KMS-11 (cell line): Measurements from ENCODE around the gene FNDC3B.

ENCODE experiments used
- H2AFZ ChIP-seq: fragments of 200-600 bp; sonication (generic); 2 replicates; pipeline ENCODE4 v1.6.1; 2016; ENCODE audit warnings: antibody characterized with exemption, mixed run types, low read depth
- H3K27ac ChIP-seq: fragments of 200-600 bp; sonication (generic); 2 replicates; pipeline ENCODE4 v1.6.1; 2016; ENCODE audit warnings: mild to moderate bottlenecking, mixed run types
- H3K27me3 ChIP-seq: fragments of 200-600 bp; sonication (generic); 2 replicates; pipeline ENCODE4 v1.6.1; 2017; ENCODE audit warnings: mild to moderate bottlenecking, low read depth, mixed run types, moderate library complexity; ENCODE audit not compliant: insufficient read depth
- H3K36me3 ChIP-seq: fragments of 200-600 bp; sonication (generic); 2 replicates; pipeline ENCODE4 v1.6.1; 2017; ENCODE audit warnings: mild to moderate bottlenecking, mixed run types; ENCODE audit not compliant: insufficient read depth
- H3K4me1 ChIP-seq: fragments of 200-600 bp; sonication (generic); 2 replicates; pipeline ENCODE4 v1.6.1; 2016; ENCODE audit warnings: mild to moderate bottlenecking, low read depth, mixed run types; ENCODE audit not compliant: poor library complexity, severe bottlenecking
- H3K4me2 ChIP-seq: fragments of 200-600 bp; sonication (generic); 2 replicates; pipeline ENCODE4 v1.7.0; 2016; ENCODE audit warnings: mild to moderate bottlenecking, mixed run types
- H3K4me3 ChIP-seq: fragments of 200-600 bp; sonication (generic); IDR thresholded peaks from 2 replicates; pipeline ENCODE4 v1.6.1; 2017; ENCODE audit warnings: low read depth, low read length, mixed read lengths; ENCODE audit not compliant: insufficient read depth
- H3K79me2 ChIP-seq: fragments of 200-600 bp; sonication (generic); 2 replicates; pipeline ENCODE4 v1.6.1; 2016; ENCODE audit warnings: low read depth, mixed run types; ENCODE audit not compliant: insufficient read depth
- H3K9ac ChIP-seq: fragments of 200-600 bp; sonication (generic); 2 replicates; pipeline ENCODE4 v1.6.1; 2016; ENCODE audit warnings: mild to moderate bottlenecking, mixed run types
- H4K20me1 ChIP-seq: fragments of 200-600 bp; sonication (generic); 2 replicates; pipeline ENCODE4 v1.6.1; 2016; ENCODE audit warnings: mild to moderate bottlenecking, mixed run types; ENCODE audit not compliant: insufficient read depth
- TF ChIP-seq, protein P1 (sequence below): fragments of 200-600 bp; sonication (generic); conservative IDR thresholded peaks from 2 replicates; pipeline ENCODE4 v1.6.1; 2017; ENCODE audit warnings: low read depth, mild to moderate bottlenecking, antibody characterized with exemption, low read length, moderate library complexity, mixed read lengths

Gene FNDC3B

GRCh38 chr3:172312711-172313110, 273.3 kb downstream of the FNDC3B start:
- Histone ChIP-seq H3K27ac (no peak overlapping the region), H3K79me2 (no peaks in the 10 kb centered on the region), H3K36me3 (peaks cover 7% of the 10 kb centered on the region; the same call in 1 of the 2 replicates), H3K27me3 (no peaks in the 10 kb centered on the region), H3K9ac (no peak overlapping the region), H4K20me1 (no peaks in the 10 kb centered on the region), H3K4me3 (no peak overlapping the region), H2AFZ (no peak overlapping the region), H3K4me2 (no peak overlapping the region), H3K4me1 (peaks cover 20% of the 10 kb centered on the region)
- TF ChIP-seq, protein P1, sequence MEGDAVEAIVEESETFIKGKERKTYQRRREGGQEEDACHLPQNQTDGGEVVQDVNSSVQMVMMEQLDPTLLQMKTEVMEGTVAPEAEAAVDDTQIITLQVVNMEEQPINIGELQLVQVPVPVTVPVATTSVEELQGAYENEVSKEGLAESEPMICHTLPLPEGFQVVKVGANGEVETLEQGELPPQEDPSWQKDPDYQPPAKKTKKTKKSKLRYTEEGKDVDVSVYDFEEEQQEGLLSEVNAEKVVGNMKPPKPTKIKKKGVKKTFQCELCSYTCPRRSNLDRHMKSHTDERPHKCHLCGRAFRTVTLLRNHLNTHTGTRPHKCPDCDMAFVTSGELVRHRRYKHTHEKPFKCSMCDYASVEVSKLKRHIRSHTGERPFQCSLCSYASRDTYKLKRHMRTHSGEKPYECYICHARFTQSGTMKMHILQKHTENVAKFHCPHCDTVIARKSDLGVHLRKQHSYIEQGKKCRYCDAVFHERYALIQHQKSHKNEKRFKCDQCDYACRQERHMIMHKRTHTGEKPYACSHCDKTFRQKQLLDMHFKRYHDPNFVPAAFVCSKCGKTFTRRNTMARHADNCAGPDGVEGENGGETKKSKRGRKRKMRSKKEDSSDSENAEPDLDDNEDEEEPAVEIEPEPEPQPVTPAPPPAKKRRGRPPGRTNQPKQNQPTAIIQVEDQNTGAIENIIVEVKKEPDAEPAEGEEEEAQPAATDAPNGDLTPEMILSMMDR = no peak

DNA sequence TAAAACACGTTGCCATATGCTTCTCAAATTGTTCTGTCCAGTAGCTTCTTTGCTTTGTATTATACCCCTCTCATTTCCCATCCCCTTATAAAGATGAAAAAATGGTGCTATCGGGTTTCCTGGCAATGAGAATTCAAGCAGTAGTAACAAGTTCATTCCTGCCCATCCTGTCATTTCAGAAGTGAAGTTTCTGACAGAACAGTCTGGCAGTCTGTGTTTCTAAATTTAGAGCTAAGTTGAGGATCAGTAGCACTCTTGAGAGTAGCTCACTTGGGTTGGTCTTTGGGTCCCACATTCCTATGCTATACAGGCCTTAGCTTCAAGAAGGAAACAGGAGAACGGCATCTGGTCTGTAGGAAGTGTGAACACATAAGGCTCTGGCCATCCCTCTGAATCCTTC, 274.3 kb downstream of the FNDC3B start:
- H3K27me3 ChIP-seq = no peaks in the 10 kb centered on the region
- no peak overlapping the region for H3K27ac ChIP-seq
- H3K4me1 ChIP-seq = peaks cover 20% of the 10 kb centered on the region
- H3K4me2 ChIP-seq = no peak overlapping the region
- peaks cover 7% of the 10 kb centered on the region; the same call in 1 of the 2 replicates for H3K36me3 ChIP-seq
- H3K79me2 ChIP-seq = no peaks in the 10 kb centered on the region
- no peaks in the 10 kb centered on the region for H4K20me1 ChIP-seq
- TF ChIP-seq, protein P1 = no peak
- no peak overlapping the region for H2AFZ ChIP-seq
- no peak overlapping the region for H3K4me3 ChIP-seq
- no peak overlapping the region for H3K9ac ChIP-seq

GRCh38 chr3:172314591-172315160, 275.3 kb downstream of the FNDC3B start:
- no peaks in the 10 kb centered on the region for H3K27me3 ChIP-seq
- H3K79me2 ChIP-seq = no peaks in the 10 kb centered on the region
- H4K20me1 ChIP-seq = no peaks in the 10 kb centered on the region
- no peak overlapping the region for H3K9ac ChIP-seq
- H3K4me2 ChIP-seq = no peak overlapping the region
- no peak overlapping the region for H3K4me3 ChIP-seq
- TF ChIP-seq, protein P1 = no peak
- H3K36me3 ChIP-seq = peaks cover 7% of the 10 kb centered on the region; the same call in 1 of the 2 replicates
- peaks cover 20% of the 10 kb centered on the region for H3K4me1 ChIP-seq
- H3K27ac ChIP-seq = no peak overlapping the region
- H2AFZ ChIP-seq = no peak overlapping the region

DNA sequence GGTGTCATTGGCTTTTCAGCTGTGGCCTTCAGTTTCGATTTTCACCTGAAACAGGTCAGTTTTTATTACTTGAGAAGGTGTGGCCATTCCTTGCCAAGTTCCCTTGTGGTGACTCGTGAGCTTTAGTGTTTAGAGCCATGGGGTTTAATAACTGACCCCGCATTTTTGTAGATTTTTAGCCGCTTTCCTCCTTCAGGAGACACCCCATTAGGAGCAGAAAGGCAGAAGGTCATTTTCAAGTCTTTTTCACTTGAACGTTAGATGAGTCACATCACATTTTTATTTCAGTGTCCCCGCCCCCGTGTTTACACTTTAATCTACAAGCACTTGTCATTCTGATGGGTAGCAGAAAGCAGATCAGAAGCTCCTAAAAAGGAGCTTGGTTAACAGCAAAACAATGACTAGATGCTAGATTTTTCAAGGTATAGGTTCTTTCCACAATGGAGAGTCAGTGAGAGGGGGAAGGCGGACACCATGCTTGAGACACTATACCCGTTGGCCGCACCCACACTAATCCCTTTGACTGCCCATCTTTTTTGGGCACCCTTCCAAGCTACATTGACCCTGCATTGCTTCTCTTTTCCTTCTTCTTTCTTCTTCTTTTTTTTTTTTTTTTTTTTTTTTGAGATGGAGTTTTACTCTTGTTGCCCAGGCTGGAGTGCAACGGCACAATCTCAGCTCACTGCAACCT, 276.2 kb downstream of the FNDC3B start:
- peaks cover 20% of the 10 kb centered on the region for H3K4me1 ChIP-seq
- H3K9ac ChIP-seq = no peak overlapping the region
- TF ChIP-seq, protein P1 = no peak
- H3K27me3 ChIP-seq = no peaks in the 10 kb centered on the region
- no peak overlapping the region for H3K27ac ChIP-seq
- no peaks in the 10 kb centered on the region; the same call in 1 of the 2 replicates for H3K36me3 ChIP-seq
- H2AFZ ChIP-seq = no peak overlapping the region
- no peaks in the 10 kb centered on the region for H4K20me1 ChIP-seq
- no peak overlapping the region for H3K4me3 ChIP-seq
- H3K4me2 ChIP-seq = no peak overlapping the region
- H3K79me2 ChIP-seq = no peaks in the 10 kb centered on the region
